Activated CD4-positive, alpha-beta T cell treated with anti-CD3 and anti-CD28 coated beads, Interleukin-2, amount 50 U/mL, for 16 hours (primary cell): ENCODE data around the gene PCK1.

Source experiments
- DNase-seq: peaks from one replicate; pipeline ENCODE4 v3.0.0-alpha.2; 2020

Gene PCK1

DNA sequence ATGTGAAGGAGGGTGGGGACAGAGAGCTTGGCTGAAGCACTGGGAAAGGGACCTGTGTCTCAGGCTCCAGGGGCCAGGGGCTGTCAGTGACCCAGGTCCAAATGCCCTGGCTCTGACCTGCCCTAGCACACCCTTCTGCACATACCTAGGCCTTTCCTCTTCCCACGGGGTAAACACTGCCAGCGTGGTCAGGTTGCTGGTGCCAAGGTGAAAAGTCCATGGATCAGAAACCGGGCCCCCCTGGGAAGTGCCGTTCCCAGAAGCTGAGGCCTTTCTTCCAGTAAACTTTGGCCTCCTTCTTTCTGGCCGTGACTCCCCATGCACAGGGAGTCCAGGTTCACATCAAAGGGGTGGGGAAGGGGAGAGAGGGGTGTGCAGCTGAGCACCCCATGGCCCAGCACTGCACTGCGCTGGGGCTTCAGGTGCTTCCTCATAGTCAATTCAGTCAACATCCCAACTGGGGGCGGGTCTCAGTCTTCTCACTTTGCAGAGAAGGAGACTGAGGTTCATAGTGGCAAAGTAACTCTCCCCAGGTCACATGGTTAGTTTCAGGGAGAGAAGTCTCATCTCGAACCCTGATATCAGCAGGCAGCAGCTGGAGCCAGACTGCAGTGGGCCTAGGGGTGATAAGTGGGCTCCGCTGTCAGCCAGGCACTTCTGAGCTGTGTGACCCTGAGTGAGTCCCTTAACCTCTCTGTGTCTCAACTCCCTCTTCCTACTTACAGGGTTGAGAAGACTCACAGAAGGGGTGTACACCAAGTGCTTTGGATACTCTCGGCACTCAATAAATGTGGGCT, 17.0 kb downstream of the PCK1 start:
- no peak for DNase-seq

GRCh38 chr20:57578476-57579165, 17.7 kb downstream of the PCK1 start:
- DNase-seq: no peak

DNA sequence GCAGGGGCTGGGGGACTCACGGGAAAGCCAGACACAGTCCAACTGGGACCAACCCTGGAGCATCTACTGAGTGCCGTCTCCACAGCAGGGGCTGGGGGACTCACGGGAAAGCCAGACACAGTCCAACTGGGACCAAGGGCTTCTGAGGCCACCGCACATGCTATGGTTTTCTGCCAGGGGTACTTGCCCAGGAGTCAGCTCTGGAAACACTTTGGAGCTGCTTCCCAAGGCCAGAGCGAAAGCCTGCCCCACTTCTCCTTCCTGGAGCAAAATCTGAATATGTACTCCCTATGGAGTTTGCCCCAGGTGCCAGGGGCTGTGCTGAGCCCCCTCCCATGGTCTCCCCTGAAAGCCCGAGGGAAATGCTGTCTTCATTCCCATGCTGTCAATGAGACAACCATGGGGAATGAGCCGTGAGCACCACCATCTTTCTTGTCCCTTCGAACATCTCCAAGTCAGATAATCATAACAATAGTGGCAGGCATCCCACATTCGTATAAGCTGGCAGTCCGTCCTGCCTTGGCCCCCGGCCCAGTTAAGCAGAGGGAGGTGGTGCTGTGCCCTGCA, 18.5 kb downstream of the PCK1 start:
- DNase-seq: no peak

DNA sequence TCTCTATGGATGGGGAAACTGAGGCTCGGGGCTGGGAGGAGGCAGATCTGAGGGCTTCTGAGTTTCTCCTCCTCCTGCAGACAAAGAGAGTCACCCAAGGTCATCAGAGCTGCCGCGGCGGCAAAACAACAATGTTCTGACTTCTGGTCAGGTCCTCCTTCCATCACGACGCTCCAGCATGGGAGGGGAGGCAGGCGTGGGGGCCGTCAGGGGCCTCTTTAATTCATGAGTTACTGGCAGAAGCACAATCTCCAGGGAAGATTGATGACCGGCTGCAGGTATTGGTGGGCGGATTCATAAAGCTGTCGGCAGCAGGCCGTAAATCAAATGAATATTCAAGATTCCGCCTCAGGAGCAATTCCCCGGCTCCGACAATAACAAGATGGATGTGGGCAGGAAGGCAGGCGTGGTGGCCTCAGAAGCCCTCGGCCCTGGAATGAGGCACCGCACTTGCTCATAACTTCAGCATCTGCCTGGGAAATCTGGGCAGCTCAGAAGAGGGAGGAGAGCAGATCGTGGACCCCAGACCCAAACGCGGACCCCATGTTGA, 19.1 kb downstream of the PCK1 start:
- DNase-seq: no peak

DNA sequence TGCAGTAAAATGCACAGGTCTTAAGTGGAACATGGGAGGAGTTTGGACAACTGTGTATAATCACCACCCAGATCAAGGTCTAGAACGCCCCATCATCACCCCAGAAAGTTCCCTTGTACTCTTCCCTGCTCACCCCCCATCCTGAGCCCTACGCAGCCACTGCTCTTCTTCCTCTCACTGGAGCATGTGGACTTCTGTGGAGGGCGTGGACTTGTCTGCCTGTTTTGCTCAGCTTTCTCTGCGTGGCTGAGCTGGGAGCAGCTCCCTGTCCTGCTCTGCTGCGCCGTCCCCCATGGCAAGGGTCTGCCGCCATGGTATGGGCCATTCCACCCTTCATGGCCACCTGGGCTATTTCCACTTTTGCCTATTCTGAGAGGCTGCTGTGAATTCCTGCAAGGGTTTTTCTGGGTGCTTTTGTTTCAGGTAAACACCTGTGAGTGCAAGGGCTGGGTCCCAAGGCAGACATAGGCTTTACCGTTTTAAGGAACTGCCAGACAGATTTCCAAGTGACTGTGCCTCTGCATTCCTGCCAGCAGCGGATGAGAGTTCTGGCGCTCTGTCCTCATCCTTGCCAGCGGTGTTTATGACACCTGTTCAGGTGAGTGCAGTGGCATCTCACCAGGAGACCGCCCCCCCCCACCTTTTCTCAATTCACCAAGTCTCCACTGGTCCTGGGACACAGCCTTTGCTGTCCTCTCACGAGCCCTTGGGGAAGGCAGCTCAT, 19.7 kb downstream of the PCK1 start:
- DNase-seq: no peak

- no peak for DNase-seq
These were observed 20.5 kb downstream of the PCK1 start for GRCh38 chr20:57581202-57582028.

- DNase-seq: no peak
These were observed 21.1 kb downstream of the PCK1 start for GRCh38 chr20:57582029-57582378.

GRCh38 chr20:57582432-57583288, 21.8 kb downstream of the PCK1 start:
- DNase-seq: no peak

DNA sequence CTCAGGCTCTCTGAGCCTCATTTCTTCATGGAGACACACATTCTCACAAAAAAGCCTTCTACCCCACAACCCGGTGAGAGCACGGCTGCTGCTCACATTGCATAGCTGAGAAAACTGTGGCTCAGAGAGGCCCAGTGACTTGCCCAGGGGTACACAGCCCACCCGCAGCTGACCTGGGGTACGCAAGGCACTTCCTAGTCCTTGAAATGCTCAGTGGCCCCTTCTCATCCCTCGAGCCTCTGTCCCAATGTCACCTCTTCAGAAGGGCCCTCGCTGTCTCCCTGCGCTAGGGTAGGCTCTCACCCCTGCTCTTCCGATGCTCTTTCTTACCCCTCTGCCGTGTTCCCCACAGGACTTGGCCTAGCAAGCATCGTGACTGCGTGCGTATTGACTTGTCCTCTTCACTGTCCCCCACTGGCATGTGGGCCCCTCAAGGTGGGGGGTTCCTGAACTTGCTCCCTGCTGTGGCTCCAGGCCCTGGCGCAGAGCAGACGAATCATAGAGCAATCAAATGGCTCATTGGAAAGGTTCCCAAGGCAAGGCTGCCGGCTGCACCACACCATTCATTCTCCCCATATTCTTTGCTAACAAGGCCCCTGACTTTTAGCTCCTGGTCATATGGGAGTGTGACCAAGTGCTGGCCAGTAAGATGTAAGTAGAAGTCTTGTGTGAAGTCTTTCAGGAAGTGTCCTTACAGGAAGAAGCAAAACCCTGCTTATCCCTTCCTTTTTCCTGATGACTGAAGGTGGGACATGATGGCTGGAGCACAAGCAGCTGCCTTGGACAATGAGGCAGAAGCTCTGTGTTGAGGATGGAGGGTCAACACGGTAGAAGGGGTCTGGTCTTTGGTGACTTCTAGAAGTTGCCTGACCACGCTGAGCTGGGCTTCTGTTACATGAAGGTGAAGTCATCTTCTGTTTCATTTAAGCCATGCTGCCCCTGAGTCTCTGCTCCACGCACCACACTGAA, 22.7 kb downstream of the PCK1 start:
- no peak for DNase-seq

DNA sequence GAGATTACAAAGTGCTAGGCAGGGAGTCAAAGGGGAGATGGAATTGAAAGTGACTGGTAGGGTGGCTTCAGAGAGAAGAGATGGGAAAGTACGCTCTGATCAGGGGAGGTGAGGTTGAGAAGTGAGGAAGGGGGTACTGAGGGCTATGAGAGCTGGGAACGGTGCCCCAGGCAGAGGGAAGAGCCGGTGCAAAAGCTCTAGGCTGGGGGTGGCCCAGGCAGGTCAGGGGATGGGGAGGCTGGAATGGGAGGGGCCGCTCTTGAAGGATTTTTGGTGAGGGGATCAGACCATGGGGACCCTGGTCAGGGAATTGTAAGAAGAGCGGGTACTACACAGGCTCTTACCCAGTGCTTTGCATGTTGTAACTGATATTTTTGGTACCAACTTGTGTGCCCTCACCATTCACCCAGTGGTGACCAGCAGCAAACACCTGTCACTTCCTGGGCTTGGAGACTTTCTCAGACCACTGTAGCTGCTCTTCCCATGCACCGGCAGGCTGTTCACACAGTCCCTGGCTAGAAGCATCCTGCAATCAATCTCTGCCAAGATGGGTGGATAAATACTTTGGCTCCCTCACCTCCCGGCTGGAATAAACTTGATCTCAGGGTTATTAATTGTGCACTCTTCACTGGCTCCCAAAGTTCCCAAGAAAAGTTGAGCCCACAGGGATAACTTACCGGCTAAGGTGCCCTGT, 24.0 kb downstream of the PCK1 start:
- no peak for DNase-seq

DNA sequence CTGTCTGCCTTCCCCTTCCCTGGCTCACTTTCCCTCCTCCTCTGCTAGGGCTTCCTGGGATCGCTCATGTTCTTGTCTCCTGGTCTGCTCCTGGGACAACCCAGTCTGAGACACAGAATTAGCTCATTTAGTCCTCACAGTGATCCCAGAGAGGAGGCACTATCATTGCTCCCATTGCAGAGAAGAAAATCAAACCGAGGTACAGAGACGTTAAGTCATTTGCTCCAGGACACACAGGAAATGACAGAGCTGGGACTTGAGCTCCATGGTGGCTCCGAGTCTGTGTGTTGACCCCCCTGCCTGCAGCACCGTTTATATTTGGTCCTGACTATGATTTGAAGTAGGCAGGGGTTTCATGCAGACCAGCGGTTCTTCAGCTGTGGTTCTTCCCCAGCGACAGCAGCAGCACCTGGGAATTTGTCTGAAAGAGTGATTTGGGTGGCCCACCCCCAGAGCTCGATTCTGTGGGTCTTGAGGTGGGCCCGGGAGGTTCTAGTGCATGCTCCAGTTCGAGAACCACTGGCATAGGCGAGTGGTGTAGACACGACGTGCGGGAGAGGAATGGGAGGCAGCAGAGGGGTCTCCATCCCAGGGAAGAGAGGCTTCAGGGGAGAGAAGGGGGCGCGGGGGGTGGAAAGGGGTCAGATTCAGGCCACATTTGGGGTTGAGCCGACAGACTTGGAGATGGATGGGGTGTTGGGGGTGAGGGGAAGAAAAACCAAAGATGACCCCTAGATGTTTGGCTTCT, 24.7 kb downstream of the PCK1 start:
- DNase-seq: no peak

DNA sequence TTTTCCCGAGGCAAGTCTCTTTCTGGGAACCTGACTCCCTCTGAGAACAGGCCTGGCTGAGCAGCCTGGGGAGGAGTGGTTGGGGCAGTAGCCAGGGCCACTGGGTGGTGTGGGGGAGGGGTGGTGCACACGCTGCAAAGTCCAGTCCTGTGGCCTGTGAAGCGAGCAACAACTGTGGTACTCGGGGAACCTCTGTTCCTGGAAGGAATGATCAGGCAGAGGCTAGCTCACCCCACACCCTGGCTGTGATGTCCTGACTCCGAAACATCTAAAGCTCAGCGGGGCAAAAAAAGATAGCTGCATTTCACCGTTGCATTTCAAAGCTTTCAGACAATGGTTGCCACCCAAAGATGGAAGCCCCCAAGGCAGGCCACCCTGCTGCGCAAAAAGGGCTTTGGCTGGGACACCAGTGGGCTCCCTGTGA, 25.5 kb downstream of the PCK1 start:
- no peak for DNase-seq

DNA sequence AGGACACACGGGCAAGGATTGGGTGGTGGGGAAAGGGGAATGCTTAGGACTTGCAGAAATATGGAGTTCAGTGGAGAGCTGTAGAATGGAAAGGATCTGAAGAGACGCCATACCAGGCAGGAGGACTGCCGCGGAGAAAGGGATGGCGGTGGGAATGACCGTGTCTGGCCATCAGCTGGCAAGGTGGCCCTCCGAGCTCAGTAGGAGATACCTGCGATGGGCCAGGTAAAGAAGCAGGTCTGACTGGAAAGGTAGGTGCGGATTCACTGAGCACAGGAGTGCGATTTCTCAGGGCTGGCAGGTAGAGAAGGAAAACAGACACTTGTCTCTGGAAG, 26.0 kb downstream of the PCK1 start:
- no peak for DNase-seq

DNA sequence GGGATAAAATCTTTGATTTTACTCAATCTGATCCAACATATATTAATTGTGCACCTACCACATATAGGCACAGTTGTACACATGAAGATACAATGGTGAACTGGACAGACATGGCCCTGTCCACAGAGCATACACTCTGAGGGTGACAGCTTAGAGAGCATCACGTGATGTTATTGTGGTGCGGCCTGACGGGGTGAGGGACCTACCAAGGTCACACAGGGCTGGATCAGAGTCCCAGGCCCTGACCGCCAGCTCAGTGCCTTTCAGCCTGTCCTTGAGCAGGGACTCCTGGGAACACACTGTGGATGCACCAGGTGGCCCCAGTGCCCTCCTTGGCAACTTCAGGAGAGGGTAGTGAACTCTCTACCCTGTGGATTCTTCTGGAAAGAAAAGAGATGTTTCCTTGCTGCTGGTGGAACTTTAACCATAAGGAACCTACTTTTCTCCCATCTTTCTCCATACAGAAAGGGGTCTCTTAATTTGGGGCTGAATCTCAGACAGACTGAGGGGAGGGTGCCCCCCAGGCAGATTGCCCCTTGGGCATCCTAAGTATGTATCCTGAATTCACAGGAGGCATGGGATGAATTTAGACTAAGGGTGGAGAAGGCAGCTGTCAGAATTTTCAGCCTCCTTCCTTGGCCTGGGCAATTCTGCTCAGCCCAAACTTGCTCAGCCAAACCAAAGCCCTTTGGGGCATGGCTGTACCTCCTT, 26.5 kb downstream of the PCK1 start:
- no peak for DNase-seq

DNA sequence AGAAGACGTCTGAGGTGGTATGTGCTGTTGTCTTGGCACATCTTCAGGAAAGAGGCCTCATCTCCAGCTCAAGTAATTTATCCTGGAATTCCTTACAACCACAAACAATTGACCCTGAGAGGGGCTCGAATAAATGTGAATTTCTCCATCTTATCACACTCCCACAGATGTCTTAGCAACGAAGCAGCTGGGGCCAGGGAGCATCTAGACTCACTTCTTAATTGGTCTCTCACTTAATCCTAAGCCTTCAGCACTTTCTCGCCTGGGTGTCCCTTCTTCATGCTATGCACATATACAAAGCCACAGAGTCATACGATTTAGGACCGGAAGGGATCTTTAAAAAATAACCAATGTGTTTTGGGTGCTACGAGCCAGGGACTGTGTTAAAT, 27.1 kb downstream of the PCK1 start:
- no peak for DNase-seq

DNA sequence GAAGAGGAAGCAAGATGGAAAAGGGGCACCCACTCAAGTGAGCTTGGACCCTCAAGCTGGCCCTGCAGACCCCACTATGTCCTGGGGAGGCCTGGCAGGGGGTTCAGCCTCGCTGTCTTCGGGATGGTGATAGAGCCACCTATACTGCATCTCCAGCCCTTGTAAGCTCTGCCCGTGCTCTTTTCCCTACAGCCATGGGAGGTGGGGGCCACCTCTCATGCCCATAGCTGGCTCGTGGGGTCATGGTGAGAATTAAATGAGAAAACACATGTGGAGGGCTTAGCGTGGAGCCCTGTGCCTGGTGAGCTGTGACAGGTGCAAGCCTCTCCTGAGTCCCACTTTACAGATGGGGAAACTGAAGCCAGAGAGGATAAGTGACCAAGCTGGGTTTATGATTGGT, 27.7 kb downstream of the PCK1 start:
- no peak for DNase-seq

GRCh38 chr20:57589123-57589727, 28.3 kb downstream of the PCK1 start:
- no peak for DNase-seq
